22Rv1 (cell line): ENCODE data around the gene TMPRSS15.

ENCODE experiments used
- ZFX ChIP-seq: fragments of 450-650 bp; IDR thresholded peaks from 2 replicates; pipeline ENCODE4 v1.6.1; 2017; ENCODE audit warnings: antibody characterized with exemption, borderline replicate concordance
- TF ChIP-seq, protein P1 (sequence below): fragments of 450-650 bp; IDR thresholded peaks from 2 replicates; pipeline ENCODE4 v1.5.1; 2017; ENCODE audit warnings: mild to moderate bottlenecking

DNA sequence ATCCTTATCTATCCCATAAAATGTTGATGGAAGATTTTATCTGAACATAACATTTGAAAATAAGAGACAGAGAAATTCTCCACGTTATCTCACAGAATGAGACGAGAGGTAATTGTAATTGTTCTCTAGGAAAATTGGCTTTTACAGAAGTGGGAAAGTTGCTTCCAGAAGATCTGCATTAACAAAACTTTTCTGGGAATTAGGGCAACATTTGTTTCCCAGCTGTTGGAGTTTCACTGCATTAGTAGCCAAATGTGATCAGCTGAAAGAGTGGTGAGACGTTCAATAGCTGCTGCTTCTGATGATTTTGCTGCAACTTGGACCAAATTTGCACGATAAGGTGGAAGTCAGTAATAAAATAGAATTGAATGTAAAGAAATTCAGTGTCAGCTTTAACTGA lies 151.3 kb downstream of the TMPRSS15 start:
- TF ChIP-seq, protein P1, sequence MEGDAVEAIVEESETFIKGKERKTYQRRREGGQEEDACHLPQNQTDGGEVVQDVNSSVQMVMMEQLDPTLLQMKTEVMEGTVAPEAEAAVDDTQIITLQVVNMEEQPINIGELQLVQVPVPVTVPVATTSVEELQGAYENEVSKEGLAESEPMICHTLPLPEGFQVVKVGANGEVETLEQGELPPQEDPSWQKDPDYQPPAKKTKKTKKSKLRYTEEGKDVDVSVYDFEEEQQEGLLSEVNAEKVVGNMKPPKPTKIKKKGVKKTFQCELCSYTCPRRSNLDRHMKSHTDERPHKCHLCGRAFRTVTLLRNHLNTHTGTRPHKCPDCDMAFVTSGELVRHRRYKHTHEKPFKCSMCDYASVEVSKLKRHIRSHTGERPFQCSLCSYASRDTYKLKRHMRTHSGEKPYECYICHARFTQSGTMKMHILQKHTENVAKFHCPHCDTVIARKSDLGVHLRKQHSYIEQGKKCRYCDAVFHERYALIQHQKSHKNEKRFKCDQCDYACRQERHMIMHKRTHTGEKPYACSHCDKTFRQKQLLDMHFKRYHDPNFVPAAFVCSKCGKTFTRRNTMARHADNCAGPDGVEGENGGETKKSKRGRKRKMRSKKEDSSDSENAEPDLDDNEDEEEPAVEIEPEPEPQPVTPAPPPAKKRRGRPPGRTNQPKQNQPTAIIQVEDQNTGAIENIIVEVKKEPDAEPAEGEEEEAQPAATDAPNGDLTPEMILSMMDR: no peak
- TF ChIP-seq ZFX: no peak
